Hematopoietic multipotent progenitor cell treated with erythropoietin and hydrocortisone succinate and interleukin-3 and kit ligand, for 15 days (in vitro differentiated cells): ENCODE measurements around the gene FOXQ1.
"Not testable (repeated sequence)": the region's sequence is repeated elsewhere in the genome, so short reads cannot be mapped to it uniquely, and the experiment has no call there.

Source experiments
- DNase-seq: peaks from one replicate; pipeline ENCODE4 v3.0.0-alpha.2; 2015; ENCODE audit warnings: low spot score

The FOXQ1 gene

DNA sequence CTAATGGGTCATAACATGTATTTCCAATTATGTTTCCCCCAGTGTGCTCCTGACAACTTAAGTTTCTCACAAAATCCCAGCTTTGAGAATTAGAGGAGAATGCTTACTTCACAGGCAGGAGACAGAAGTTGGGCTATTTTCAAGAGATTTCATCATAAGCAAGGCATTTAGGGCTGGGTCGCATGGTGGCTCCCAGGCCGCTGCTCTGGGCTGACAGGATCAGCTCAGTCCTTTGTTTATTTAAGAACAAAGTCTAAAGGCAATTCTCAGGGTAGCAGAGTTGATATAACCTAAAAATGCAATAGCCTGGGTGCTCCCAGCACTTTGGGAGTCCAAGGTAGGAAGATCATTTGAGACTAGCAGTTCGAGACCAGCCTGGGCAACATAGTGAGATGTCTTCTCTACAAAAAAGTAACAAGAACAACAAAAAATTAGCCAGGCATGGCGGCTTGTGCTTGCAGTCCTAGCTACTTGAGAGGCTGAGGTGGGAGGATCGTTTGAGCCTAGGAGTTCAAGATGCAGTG lies 10.9 kb downstream of the FOXQ1 start:
- no peak for DNase-seq

DNA sequence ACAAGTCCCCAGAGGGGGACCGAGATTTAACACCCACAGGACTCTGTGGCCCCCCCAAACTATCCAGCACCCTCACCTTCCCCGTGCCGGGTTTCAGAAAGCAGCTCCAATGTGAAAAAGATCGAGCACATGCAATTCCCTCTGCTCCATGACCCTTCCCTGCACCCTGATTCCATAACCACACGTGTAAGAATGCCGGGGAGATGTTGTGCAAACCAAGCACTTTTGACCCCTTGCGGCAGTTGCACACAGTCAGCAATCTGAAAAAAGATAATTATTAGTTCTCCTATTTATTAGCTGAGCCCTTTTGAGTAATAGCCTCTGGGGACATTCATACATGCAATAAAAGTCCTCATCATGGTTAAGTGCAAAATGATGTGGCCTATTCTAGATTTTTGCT lies 13.0 kb downstream of the FOXQ1 start:
- no peak for DNase-seq

DNA sequence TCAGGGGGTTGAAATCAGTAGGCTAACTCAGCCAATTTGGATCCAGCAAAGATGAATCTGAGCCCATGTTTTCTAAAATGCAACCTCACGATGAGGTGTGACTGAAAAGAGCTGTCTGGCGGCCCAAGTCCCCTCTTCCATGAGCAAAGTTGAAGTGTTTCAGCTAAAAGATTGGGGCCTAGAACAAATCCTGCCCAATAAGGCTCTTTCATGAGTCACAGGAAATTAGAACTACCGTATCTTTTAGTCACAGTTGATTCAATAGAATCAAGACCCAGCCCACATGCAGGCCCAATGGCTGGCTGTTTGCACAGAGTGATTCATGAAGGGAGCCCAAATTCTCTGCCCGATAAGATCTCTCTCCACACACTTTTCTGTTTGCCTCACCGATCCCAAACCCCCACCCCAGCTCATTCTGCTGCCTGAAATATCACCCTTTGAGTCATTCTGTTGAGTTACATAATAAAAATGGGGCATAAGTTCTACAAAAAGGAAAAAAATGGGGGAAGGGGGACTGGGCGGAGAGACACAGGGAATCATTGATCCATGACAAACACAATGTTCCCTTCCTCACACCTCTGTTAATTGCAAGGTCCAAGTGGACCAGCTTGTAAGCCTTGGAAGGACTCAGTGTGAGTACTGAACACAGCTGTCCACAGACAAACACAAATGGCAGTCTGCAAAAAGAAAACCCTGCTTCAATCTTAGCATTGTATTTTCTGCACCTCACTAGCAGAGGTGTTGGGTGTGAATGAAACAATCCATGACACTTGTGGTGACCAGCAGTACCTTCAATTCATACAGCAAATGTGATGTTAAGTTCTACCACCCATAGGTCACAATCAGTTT lies 13.8 kb downstream of the FOXQ1 start:
- DNase-seq, result no peak

DNA sequence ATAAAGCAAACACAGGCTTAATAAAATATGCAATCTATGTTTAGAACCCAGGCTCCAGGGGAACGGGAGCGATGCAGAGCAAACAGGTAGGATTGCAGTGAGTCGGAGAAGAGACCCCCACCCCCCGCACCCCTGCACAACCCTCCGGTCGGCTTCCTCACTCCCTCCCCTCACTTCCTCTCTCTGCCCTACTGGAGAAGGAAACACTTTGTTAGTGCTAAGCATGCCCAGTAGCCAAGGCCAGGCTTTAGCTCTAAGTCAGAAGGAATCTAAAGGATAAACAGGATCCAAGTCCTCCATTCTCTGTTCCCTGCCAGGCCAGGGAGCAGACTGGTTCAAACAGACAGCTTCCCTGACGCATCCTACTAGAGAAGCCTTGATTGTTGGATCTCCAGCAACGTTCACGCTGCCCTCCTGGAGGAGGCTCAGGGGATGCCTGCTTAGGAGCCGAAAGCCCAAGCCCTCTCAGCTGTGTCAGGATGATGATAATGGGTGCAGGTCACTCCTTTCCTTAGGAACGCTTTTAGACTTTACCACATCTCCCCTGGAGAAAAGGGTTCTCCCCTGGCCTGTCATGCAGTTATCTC lies 14.7 kb downstream of the FOXQ1 start:
- no peak for DNase-seq

DNA sequence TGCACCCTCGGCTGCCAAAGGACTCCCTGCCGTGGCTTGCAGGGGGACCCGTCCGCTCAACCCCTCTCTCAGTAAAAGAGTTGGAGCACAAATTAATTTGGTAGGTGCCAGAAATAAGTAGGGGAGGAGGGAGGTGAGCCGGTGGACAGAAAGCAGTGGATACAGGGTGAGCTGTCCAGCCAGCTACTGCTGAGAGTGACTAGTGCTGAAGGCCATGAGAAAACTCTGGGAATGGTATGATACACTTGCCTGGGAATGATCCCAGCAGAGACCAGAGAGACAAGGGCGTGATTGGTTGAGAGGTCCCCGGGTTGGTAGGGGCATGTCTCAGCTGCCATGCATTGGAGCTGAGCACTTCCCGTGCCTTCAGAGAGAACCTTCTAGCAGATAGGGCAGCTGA lies 15.7 kb downstream of the FOXQ1 start:
- DNase-seq, result no peak

DNA sequence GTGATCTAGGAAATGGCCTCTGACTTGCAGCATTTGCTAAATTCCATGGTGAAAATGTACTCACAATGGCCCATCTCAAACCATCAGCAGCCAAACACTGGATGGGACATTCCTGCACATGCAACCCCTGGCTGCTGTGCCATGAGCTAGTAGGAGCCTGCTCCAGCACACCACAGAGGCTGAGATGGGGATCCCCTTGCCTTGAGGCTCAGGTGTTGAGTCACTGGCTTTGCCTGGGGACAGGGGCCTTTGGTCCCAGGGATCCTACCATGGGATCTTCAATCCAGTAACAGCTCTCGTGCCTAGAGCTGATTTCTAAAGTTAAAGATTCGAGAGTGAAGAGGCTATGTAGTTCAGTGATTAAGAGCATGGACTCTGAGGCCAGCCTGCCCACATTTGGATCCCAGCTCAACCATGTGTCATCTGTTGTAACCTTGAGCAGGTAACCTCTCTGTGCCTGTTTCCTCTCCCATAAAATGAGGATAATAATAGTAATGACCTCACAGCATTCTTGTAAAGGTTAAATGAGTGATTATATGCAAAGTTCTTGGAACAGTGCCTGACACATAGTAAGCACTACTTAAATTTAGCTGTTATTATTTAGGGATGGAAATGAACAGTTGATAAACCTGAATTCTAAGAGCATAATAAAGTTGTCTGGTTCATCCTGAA lies 16.4 kb downstream of the FOXQ1 start:
- DNase-seq, result no peak

DNA sequence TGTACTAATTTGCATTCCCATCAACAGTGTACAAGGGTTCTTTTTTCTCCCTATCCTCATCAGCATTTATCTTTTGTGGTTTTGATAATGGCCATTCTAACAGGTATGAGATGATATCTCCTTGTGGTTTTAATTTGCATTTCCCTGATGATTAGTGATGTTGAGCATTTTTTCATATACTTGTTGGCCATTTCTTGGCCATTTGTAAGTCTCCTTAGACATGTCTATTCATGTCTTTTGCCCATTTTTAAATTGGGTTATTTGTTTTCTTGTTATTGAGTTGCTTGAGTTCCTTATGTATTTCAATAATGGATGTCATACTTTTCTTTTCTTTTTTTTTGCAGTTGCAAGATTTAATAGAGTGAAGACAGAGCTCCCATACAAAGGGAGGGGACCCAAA lies 17.8 kb downstream of the FOXQ1 start:
- DNase-seq, result no peak

DNA sequence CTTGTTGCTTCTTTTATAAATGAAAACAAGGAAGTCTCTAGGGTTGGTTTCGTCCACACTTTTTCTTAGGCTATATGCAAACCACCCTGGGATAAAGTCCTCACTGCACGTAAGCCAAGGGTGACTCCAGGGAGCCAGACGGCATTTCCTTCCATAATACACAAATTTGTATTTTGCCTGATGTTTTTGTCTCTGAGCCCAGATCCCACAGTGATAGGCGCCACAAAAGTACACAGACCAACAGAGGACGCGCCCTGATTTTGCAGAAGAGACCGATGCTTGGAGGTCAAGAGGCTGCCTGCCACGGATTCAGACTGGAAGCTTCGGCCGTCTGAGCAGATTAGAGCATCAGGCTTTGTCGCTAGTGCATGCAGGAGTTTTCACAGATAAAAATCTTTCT lies 22.8 kb downstream of the FOXQ1 start:
- DNase-seq, result no peak

DNA sequence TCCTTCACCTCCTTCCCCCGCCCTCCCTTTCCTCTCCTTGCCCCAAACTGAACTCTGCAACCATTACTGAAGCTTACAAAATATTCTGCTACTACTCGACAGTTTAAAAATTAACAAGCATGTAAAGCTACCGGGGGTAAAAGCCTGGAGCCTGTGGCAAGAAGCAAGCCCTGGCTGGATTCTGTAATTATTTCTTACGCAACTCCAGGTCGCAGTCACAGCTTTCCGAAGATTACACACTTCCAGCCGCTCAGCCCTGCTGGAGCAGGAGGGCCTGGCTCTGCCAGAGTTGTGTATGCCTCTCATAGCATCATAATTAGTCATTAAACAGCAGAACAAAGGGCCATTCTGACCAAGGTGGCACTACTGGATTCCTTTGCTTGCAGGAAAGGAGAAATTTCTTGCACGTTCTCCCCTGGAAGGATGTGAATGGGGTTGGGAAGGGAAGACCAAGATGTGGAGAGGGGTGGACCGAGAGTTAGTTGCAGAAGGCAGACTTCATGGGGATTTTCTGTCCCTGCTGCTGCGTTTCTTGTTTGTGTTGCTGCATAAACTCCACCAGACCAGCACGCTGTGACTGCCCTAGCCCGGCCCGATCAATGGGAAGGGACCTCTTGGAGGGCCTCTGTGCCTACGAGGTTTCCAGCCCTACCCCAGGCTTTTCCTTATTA lies 23.6 kb downstream of the FOXQ1 start:
- DNase-seq, result no peak

DNA sequence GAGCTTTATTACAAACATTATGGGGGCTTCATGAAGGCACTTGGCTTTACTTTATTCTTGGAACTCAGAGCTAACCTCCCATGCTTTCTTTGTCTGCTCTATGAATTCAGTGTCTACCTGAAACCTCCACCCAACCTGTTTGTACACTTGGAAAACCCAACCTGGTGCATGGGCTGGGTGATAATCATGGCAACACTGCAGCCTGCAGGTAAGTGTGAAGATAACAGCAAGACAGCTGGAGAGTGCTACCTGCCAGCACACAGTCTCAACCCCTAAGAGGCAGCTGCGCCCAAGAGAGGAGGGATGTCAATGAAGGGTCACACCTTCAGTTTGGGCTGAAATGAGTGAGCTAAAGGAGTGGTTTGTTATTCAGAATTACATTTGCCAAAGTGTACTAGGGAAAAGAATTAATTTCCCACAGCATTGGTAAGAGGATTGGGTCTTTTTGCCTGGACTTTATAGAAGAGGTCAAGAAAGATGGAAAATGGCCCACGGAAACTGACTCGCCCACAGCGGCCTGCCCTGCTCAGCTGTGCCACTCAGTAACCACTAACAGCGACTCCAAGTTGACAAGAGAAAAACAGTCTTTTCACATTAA lies 24.4 kb downstream of the FOXQ1 start:
- no peak for DNase-seq

DNA sequence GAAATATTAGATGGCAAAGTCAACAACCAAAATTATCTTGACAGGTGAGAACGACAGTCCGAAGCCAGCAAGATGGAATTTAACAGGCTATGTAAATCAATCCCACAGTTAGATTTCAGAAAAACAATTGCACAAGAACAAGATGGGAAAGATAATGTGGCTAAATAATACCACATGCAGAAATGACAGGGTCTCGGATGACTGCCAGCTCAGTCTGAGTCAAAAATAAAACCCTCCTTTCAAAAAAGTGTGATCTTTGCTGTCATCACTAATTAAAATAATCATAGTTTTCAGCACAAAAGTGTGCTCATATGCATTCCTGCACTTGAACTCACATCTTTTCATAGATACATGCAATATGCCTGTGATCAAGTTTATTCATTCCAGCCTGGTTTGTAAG lies 25.9 kb downstream of the FOXQ1 start:
- no peak for DNase-seq

DNA sequence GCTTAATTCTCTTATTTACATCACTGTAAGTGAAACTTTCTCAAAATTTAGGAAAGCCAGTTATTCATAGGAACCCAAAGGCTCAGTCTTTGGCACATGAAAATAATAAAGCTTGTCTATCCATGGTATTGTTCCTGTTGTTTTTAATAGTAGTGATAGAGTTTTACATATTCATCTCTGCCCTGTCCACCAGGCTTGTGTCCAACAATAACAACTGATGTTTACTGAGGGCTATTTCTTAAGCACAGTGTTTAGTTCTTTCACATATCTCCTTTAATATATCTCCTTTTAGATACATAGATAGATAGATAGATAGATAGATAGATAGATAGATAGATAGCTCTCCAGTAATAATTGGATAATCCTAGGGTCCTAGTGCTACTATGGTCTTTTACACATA lies 34.2 kb downstream of the FOXQ1 start:
- DNase-seq, result no peak

DNA sequence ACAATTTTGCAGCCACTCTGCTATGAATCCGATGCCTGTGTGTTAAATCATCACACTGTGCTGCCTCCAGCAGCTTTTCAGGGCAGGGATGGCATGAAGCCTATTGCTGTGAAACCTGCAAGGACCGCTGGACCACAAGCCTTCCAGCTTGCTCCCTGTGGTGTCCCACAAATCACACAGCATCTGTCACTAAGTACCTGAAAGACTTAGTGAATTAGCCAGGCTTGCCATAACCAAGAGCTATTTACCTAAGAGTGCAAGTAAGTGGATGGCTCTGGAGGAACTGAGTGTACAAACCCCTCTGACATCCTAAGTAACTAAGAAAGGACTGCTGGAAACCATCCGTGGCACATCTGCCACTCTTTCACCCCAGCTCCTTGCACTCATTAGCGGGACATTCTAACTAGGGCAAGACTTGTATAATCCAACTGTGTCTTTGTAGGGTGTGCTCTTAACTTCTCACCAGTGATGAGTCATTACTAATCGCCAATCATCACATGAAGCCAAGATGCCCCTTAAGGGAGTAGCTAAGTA lies 34.7 kb downstream of the FOXQ1 start:
- no peak for DNase-seq

DNA sequence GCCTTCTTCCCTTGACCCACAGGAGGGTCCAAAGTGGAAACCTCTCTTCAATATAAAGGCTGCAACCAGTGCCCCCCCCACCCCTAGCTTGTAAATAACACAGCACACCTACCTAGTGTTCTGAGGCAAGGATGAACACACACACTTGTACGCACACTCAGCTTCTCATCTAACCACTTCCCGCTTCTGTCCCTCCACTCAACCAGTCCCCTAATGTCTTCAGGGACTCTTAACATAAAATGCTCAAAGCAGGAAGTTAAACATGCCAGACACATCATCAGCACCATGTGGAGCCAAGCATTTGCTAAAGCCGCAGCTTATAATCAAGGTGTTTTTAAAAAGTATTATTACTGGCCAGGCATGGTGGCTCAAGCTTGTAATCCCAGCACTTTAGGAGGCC lies 35.3 kb downstream of the FOXQ1 start:
- no peak for DNase-seq

DNA sequence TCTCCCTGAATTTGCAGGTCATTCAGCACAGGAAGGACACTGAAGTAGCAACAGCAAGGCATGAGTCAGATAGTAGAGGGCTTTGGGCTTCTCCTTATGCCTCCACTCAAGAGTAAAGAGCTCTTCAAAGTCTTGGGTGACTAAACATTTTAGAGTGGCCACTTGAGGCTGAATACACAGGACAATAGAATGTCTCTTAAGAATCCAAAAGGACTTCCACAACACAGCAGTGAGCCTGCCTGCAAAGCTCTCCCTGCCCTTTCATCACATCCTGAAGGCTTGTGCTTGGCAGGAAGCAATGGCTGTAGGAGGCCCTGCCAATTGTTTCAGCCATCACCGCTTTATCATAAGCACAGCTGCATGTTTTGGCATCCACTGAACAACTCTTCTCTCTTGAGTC lies 36.8 kb downstream of the FOXQ1 start:
- DNase-seq, result no peak

DNA sequence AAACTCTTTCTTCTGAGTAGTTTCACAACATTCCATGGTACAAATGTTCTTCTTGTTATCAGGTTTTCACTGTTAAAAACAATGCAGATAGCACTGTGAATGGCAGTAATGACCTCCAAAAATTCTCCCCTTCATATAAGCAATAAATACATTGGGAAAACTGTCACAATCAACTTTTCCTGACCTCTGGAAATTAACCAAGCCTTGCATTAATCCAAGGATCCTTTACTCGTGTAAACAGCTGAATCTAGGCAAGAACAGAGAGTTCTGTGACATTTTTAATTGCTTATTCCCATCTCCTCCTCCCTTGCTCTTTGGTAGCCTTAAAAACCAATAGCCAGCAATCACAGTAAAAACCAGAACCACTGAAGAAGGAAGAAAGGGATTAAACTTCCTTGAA lies 37.8 kb downstream of the FOXQ1 start:
- no peak for DNase-seq

DNA sequence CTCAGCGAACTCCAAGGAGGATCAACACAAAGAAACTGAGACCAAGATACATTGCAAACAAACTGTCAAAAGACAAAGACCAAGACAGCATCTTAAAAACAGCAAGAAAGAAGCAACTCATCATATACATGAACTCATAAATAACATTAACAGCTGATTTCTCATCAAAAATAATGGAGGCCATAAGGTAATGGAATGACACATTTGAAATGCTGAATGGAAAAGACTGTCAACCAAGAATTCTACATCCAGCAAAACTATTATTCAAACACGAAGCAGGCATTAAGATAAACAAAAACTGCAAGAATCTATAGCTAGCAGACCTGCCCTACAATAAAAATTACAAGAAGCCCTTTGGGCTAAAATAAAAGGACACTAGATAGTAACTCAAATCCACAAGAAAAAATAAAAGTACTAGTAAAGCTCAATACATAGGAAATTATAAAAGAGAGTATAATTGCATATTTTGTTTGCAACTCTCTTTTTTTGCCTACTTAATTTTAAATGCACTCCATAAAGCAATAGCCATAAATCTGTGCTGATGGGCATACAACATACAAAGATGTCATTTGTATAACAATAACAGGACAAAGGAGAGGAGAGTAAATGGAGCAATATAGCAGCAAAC lies 39.6 kb downstream of the FOXQ1 start:
- no peak for DNase-seq

DNA sequence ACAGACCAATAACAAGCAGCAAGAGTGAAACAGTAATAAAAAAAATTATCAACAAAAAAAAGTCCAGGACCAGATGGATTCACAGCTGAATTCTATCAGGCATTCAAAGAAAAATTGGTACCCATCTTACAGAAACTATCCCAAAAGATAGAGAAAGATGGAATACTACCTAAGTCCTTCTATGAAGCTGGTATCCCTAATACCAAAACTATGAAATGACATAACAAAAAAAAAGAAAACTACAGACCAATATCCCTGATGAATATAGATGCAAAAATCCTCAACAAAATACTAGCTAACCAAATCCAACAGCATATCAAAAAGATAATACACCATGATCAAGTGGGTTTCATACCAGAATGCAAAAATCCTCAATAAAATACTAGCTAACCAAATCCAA lies 43.2 kb downstream of the FOXQ1 start:
- DNase-seq, result not testable (repeated sequence)

DNA sequence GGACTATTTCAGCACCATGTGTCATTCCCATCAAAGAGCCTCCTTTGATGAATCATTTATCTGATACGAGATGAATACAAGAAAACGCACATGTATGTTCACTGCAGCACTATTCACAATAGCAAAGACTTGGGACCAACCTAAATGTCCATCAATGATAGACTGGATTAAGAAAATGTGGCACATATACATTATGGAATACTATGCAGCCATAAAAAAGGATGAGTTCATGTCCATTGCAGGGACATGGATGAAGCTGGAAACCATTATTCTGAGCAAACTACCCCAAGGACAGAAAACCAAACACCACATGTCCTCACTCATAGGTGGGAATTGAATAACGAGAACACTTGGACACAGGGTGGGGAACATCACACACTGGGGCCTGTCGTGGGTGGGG lies 49.8 kb downstream of the FOXQ1 start:
- not testable (repeated sequence) for DNase-seq

DNA sequence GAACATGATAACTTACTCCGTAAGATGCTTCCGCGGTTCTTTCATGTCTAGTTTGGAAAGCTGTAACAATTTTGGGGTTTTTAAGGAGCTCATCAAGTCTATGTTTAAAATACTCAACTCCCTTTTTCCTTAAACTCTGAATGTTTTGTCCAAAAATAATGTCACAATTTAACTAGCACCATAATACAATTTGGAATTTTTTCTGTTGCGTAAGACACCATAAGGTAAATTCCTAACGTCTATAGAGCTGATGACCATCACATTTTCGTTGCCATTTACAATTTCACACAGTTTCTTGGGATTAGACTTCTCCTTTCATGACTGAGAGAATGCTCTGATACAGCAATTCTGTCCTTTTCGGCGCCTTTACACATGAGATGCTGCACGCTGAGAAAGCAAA lies 50.7 kb downstream of the FOXQ1 start:
- no peak for DNase-seq

DNA sequence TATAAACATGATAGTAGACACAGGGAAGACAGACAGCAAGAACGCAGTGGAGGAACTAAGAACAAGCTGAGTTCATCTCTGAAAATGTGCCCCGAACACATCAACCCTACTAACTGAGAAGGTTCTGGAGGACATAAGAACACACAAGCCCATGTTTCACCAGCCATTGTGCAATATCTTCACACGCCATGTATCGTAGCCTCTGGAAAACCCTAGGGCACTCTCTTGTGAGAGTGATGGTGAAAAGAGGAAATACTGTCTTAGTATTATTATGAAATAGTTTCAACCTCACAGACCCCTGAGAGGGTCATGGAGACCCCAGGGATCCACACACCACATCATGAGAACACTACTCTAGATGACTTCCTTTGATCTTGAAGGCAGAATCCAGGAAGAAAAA lies 51.4 kb downstream of the FOXQ1 start:
- DNase-seq, result no peak
